Trophoblast cell (in vitro differentiated cells and primary cell): Measurements from ENCODE around the gene SKAP1.

ENCODE experiments used
- DNase-seq, 2 donors: peaks; one replicate each; pipeline ENCODE4 v3.0.0-alpha.2; 2016
- H2AFZ ChIP-seq: 2 replicates; pipeline ENCODE4 v1.6.1; 2013; ENCODE audit warnings: low read length, moderate library complexity, mild to moderate bottlenecking; ENCODE audit not compliant: insufficient read depth, poor library complexity
- H2AK5ac ChIP-seq: 2 replicates; pipeline ENCODE4 v1.6.1; 2013; ENCODE audit warnings: mild to moderate bottlenecking, low read length
- H2BK120ac ChIP-seq: 2 replicates; pipeline ENCODE4 v1.6.1; 2013; ENCODE audit warnings: low read length, mild to moderate bottlenecking, moderate library complexity; ENCODE audit not compliant: insufficient read depth, poor library complexity
- H2BK12ac ChIP-seq: 2 replicates; pipeline ENCODE4 v1.6.1; 2013; ENCODE audit warnings: mild to moderate bottlenecking, low read length, moderate library complexity
- H2BK5ac ChIP-seq: 2 replicates; pipeline ENCODE4 v1.6.1; 2013; ENCODE audit warnings: low read length, low read depth, moderate library complexity, mild to moderate bottlenecking; ENCODE audit not compliant: poor library complexity
- H3K14ac ChIP-seq: 2 replicates; pipeline ENCODE4 v1.6.1; 2013; ENCODE audit warnings: mild to moderate bottlenecking, low read length
- H3K18ac ChIP-seq: 2 replicates; pipeline ENCODE4 v1.6.1; 2013; ENCODE audit warnings: mild to moderate bottlenecking, low read length
- H3K23ac ChIP-seq: 2 replicates; pipeline ENCODE4 v1.6.1; 2013; ENCODE audit warnings: low read length
- H3K27ac ChIP-seq: 2 replicates; pipeline ENCODE4 v1.5.1; 2013; ENCODE audit warnings: low read depth, mild to moderate bottlenecking, inconsistent platforms, low read length, moderate library complexity
- H3K27me3 ChIP-seq: 2 replicates; pipeline ENCODE4 v1.6.1; 2013; ENCODE audit warnings: inconsistent platforms, mild to moderate bottlenecking, low read length, moderate library complexity; ENCODE audit not compliant: insufficient read depth
- H3K36me3 ChIP-seq, 2 experiments: 1 replicate in 1 of 2; 2 replicates in 1 of 2; pipeline ENCODE4 v1.6.1; 2013; ENCODE audit warnings: low read length in 2 of 2, mild to moderate bottlenecking in 2 of 2, moderate library complexity in 1 of 2; ENCODE audit not compliant: insufficient read depth in 2 of 2, control insufficient read depth in 1 of 2
- H3K4ac ChIP-seq: 2 replicates; pipeline ENCODE4 v1.6.1; 2013; ENCODE audit warnings: low read depth, mild to moderate bottlenecking, low read length, moderate library complexity
- H3K4me1 ChIP-seq, 2 experiments: 1 replicate in 1 of 2; 2 replicates in 1 of 2; pipeline ENCODE4 v1.6.1; 2013; ENCODE audit warnings: low read length in 2 of 2, mild to moderate bottlenecking in 2 of 2, moderate library complexity in 1 of 2; ENCODE audit not compliant: insufficient read depth in 2 of 2, control insufficient read depth in 1 of 2
- H3K4me2 ChIP-seq: 2 replicates; pipeline ENCODE4 v1.6.1; 2013; ENCODE audit warnings: inconsistent platforms, mild to moderate bottlenecking, low read length, moderate library complexity
- H3K4me3 ChIP-seq: 2 replicates; pipeline ENCODE4 v1.5.1; 2013; ENCODE audit warnings: mild to moderate bottlenecking, low read depth, low read length, inconsistent platforms
- H3K79me1 ChIP-seq: one replicate; pipeline ENCODE4 v1.6.1; 2013; ENCODE audit warnings: low read length
- H3K79me2 ChIP-seq: 2 replicates; pipeline ENCODE4 v1.6.1; 2013; ENCODE audit warnings: low read length, mild to moderate bottlenecking; ENCODE audit not compliant: control insufficient read depth, insufficient read depth, poor library complexity
- H3K9ac ChIP-seq: 2 replicates; pipeline ENCODE4 v1.6.1; 2013; ENCODE audit warnings: mild to moderate bottlenecking, low read length
- H3K9me3 ChIP-seq: 2 replicates; pipeline ENCODE4 v1.6.1; 2013; ENCODE audit warnings: low read depth, mild to moderate bottlenecking, control low read depth, inconsistent platforms, low read length; ENCODE audit not compliant: insufficient read depth
- H4K12ac ChIP-seq: 2 replicates; pipeline ENCODE4 v1.6.1; 2013; ENCODE audit warnings: low read depth, mild to moderate bottlenecking, low read length, moderate library complexity
- H4K8ac ChIP-seq: 2 replicates; pipeline ENCODE4 v1.6.1; 2013; ENCODE audit warnings: low read depth, mild to moderate bottlenecking, low read length, moderate library complexity
- H4K91ac ChIP-seq: one replicate; pipeline ENCODE4 v1.6.1; 2013; ENCODE audit warnings: low read depth, mild to moderate bottlenecking, low read length, moderate library complexity
- WGBS: extraction: QIAGEN DNeasy Blood & Tissue Kit; methylation state at CpG from one replicate; pipeline ENCODE4 v1.1.7; 2013; ENCODE audit warnings: missing lambda C conversion rate; ENCODE audit not compliant: insufficient read length, insufficient coverage; ENCODE audit errors: extremely low coverage; 5-methylcytosine and 5-hydroxymethylcytosine counted together

Gene SKAP1

DNA sequence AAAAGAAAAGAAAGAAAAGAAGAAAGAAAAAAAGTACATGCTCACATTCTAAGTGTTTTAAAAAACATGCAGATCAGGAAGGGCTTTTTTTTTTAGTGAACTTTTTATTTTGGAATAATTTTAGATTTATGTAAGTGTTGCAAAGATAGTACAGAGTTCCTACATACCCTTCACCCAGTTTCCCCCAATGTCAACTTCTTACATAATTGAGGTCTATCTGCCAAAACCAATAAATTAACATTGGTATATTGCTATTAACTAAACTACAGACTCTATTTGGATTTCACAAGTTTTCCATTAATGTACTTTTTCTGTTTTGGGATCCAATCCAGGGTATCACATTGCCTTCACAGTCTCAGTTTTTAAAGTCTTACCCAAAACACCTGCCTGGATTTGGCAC is 81.7 kb downstream of the SKAP1 start:
- Histone ChIP-seq H2BK5ac (no peak overlapping the region), H3K4me1 (no peaks in the 10 kb centered on the region), H4K12ac (no peak overlapping the region), H2AFZ (no peak overlapping the region), H3K27ac (no peak overlapping the region), H4K91ac (no peak overlapping the region), H3K14ac (no peak overlapping the region), H3K18ac (no peak overlapping the region), H3K79me2 (no peaks in the 10 kb centered on the region), H3K9me3 (no peaks in the 10 kb centered on the region), H2BK12ac (no peak overlapping the region), H3K27me3 (no peaks in the 10 kb centered on the region), H3K9ac (no peak overlapping the region), H2BK120ac (no peak overlapping the region), H3K23ac (no peak overlapping the region), H4K8ac (no peak overlapping the region), H2AK5ac (no peak overlapping the region), H3K4me2 (no peak overlapping the region), H3K4me3 (no peak overlapping the region), H3K79me1 (no peaks in the 10 kb centered on the region), H3K4ac (no peak overlapping the region), H3K36me3 (no peaks in the 10 kb centered on the region)
- DNase-seq, result no peak

- Histone ChIP-seq H3K4ac (no peak overlapping the region), H3K36me3 (no peaks in the 10 kb centered on the region), H3K79me1 (no peaks in the 10 kb centered on the region), H4K8ac (no peak overlapping the region), H4K91ac (no peak overlapping the region), H2AK5ac (no peak overlapping the region), H2BK5ac (no peak overlapping the region), H3K9me3 (no peaks in the 10 kb centered on the region), H3K4me1 (no peaks in the 10 kb centered on the region), H2BK12ac (no peak overlapping the region), H2AFZ (no peak overlapping the region), H3K27ac (no peak overlapping the region), H3K27me3 (no peaks in the 10 kb centered on the region), H3K79me2 (no peaks in the 10 kb centered on the region), H3K9ac (no peak overlapping the region), H3K14ac (no peak overlapping the region), H4K12ac (no peak overlapping the region), H3K23ac (no peak overlapping the region), H2BK120ac (no peak overlapping the region), H3K4me3 (no peak overlapping the region), H3K18ac (no peak overlapping the region), H3K4me2 (no peak overlapping the region)
- DNase-seq, result no peak
Observed at GRCh38 chr17:48347177-48347576, 82.8 kb downstream of the SKAP1 start.

DNA sequence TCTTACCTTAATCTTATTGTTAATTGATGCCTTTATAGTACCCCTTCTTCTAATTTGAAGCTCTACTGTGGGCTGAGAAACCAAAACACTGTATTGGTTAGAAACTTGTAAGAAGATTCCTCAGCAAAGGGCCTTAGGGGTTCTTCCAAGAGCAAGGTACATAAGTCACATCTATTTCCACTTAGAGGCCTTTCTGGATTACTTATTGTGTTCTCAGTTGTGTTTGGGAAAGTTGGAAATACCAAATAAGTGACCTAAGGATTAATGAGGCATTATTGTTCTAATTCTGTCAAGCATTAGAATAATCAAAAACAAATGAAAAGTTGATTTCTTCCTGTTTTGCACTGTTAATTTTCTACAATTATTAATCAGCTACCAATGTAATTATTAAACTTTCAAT is 85.8 kb downstream of the SKAP1 start:
- H3K27me3 ChIP-seq, result no peaks in the 10 kb centered on the region

DNA sequence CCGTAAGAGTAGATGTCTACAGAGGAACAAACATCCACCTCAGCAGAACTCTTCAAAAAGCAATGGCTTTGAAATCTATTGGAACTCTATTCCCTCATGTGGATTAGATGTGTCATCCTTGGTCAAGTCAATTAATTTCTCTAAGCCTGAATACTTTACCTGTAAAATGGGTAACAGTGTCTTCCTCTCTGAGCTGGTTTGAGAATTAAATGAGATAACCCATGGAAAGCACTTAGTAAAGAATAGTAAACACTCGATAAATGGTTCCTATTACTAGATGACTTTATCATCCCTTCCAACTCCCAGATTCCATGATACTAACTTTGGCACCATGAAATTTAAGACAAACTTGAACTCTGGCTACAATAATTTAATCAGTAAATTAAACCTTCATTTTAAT is 89.1 kb downstream of the SKAP1 start:
- Histone ChIP-seq H3K14ac (no peak overlapping the region), H3K79me2 (no peaks in the 10 kb centered on the region), H3K79me1 (no peaks in the 10 kb centered on the region), H3K4me2 (no peak overlapping the region), H2BK12ac (no peak overlapping the region), H4K12ac (no peak overlapping the region), H3K27me3 (no peaks in the 10 kb centered on the region), H3K23ac (no peak overlapping the region), H3K36me3 (no peaks in the 10 kb centered on the region), H4K91ac (no peak overlapping the region), H3K4ac (no peak overlapping the region), H3K9me3 (no peaks in the 10 kb centered on the region), H3K9ac (no peak overlapping the region), H3K4me1 (no peaks in the 10 kb centered on the region), H2BK5ac (no peak overlapping the region), H3K27ac (no peak overlapping the region), H2AFZ (no peak overlapping the region), H3K4me3 (no peak overlapping the region), H2BK120ac (no peak overlapping the region), H2AK5ac (no peak overlapping the region), H3K18ac (no peak overlapping the region), H4K8ac (no peak overlapping the region)
- DNase-seq, result no peak
- WGBS, result no CpG with 5 or more reads among the region's 2 CpGs

More for the DNA sequence above, 85.8 kb downstream of the SKAP1 start:
- Histone ChIP-seq H4K91ac (no peak overlapping the region), H3K4ac (no peak overlapping the region), H3K14ac (no peak overlapping the region), H3K79me1 (no peaks in the 10 kb centered on the region), H2BK12ac (no peak overlapping the region), H3K36me3 (no peaks in the 10 kb centered on the region), H4K8ac (no peak overlapping the region), H3K27ac (no peak overlapping the region), H3K4me3 (no peak overlapping the region), H4K12ac (no peak overlapping the region), H3K9ac (no peak overlapping the region), H3K4me2 (no peak overlapping the region), H3K79me2 (no peaks in the 10 kb centered on the region), H2BK5ac (no peak overlapping the region), H2AK5ac (no peak overlapping the region), H3K9me3 (no peaks in the 10 kb centered on the region), H3K23ac (no peak overlapping the region), H3K18ac (no peak overlapping the region), H2BK120ac (no peak overlapping the region), H3K4me1 (no peaks in the 10 kb centered on the region), H2AFZ (no peak overlapping the region)
- DNase-seq, result no peak

- no peak overlapping the region for H3K23ac ChIP-seq
- WGBS, result no CpG with 5 or more reads among the region's 2 CpGs
- no peak overlapping the region for H3K4me2 ChIP-seq
- no peaks in the 10 kb centered on the region for H3K27me3 ChIP-seq
- no peak overlapping the region for H3K18ac ChIP-seq
- DNase-seq, result no peak
- H2AFZ ChIP-seq, result no peak overlapping the region
- H3K4me3 ChIP-seq, result no peak overlapping the region
- no peaks in the 10 kb centered on the region for H3K9me3 ChIP-seq
- H3K4ac ChIP-seq, result no peak overlapping the region
- no peak overlapping the region for H3K9ac ChIP-seq
- no peaks in the 10 kb centered on the region for H3K79me1 ChIP-seq
- H4K8ac ChIP-seq, result no peak overlapping the region
- no peak overlapping the region for H4K91ac ChIP-seq
- H2BK120ac ChIP-seq, result no peak overlapping the region
- H2BK5ac ChIP-seq, result no peak overlapping the region
- H3K79me2 ChIP-seq, result no peaks in the 10 kb centered on the region
- H3K14ac ChIP-seq, result no peak overlapping the region
- H3K36me3 ChIP-seq, result no peaks in the 10 kb centered on the region
- H2BK12ac ChIP-seq, result no peak overlapping the region
- H3K27ac ChIP-seq, result no peak overlapping the region
- H4K12ac ChIP-seq, result no peak overlapping the region
- H2AK5ac ChIP-seq, result no peak overlapping the region
- no peaks in the 10 kb centered on the region for H3K4me1 ChIP-seq
Observed at GRCh38 chr17:48338720-48339119, 91.3 kb downstream of the SKAP1 start.
